Spleen (tissue), 7 donors: ENCODE data around the gene FAM177B.

Experiments used
- CTCF ChIP-seq, 11 experiments: fragments of 200-600 bp in 7 of 11; fragments of 450-650 bp in 4 of 11; sonication (generic) in 4 of 11; IDR thresholded peaks in 8 of 11; conservative IDR thresholded peaks in 3 of 11; 1 replicate in 7 of 11; 2 replicates in 4 of 11; pipeline versions ENCODE4 v1.4.0 to v1.8.0; 2016 to 2021; ENCODE audit warnings: antibody characterized with exemption in 11 of 11, inconsistent platforms in 4 of 11, mild to moderate bottlenecking in 1 of 11
- POLR2A ChIP-seq, 3 donors: fragments of 450-650 bp; IDR thresholded peaks; one replicate each; pipeline ENCODE4 v1.5.1; 2017; ENCODE audit warnings: antibody characterized with exemption in 3 of 3, mild to moderate bottlenecking in 1 of 3
- POLR2AphosphoS5 ChIP-seq, 3 donors: sonication (generic); formaldehyde crosslinking; IDR thresholded peaks; one replicate each; pipeline ENCODE4 v1.5.1; 2017; ENCODE audit warnings: antibody characterized with exemption in 3 of 3
- donor health status: DM: no; HTN: no; CAD: no; lungs with moderate emphysema.
- donor health status: DM: no; HTN: no; CAD: no.
- donor health status: DM: no; HTN: no; CAD: no.

GRCh38 chr1:222739929-222740328 is 2.9 kb downstream of the FAM177B start:
- TF ChIP-seq CTCF (IDR thresholded peaks at IDR 0.05 in 8 of 11, conservative IDR thresholded peaks at IDR 0.05 in 3 of 11) (no peak), POLR2A (IDR thresholded peaks at IDR 0.05) (no peak), POLR2AphosphoS5 (IDR thresholded peaks at IDR 0.05) (no peak)
